HG03280 (cell line): ENCODE data around the gene FBXL17.

Experiments used
- ATAC-seq: cut with Tn5 transposase; IDR thresholded peaks from one replicate; pipeline ENCODE4 v1.9.1; 2021; ENCODE audit warnings: mild to moderate bottlenecking, moderate library complexity; ENCODE audit not compliant: unreplicated experiment

Gene FBXL17

DNA sequence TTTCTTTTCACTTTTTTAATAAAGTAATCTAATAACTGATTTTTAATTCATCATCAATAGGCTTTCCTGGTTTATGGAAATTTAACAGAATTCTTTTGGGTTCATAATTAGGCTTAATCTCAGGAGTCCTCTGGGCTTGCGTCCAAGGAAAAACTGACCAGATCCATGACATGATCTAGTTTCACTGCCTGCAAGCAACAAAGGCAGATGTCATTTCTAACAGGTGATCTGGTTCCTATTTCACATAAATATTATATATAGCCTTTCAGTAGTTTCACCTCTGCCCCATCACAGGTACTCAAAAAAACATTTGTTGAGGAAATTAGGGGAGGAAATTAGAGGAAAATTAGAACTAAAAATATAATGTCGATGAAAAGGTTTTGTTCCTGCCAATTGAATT lies 126.4 kb downstream of the FBXL17 start:
- ATAC-seq = no peak

DNA sequence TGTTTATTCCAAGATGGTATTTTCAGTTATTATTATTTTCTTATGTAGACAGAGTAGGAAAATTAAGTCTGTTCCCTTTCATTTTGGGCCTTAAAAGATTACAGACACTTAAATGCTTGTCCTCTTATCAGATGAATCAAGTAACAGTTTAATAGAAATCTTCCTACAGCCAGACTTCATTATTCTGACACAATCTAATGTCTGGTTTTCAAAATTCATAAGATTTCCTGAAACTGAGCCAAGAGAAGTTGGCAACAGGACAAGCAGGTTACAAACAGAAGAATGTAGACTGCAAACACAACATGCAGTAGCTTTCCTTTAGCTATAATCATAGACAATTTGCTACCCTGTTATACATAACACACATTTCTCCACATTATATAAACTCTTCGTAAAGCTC lies 130.5 kb downstream of the FBXL17 start:
- no peak for ATAC-seq

DNA sequence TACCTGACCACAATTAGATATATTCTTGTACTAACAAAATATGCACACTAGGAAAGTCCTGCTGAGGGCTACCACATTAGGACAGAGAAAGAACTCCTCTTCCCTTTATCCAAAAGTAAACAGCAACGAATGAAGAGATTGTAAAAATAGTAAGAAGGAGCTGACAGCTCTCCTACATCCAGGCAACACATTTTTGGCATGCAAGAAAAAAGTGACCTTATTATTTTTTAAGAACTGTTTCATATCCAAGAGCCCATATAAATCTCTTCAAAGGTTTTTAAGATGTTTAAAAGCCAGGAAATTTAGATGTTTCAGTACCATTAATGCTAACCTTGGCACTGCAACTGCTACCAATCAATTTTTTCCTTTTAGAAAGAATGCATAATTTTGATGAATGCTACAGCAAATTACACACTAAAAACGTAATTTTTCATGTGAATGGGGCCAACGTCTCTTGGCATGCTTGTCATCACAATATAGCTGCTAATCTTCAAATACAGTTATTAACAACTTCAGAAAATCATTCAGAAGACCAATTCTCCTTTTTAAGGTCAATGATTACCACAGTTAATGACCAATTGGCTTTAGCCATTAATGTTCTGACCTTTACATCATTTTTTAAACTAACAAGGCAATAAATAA lies 132.0 kb downstream of the FBXL17 start:
- ATAC-seq = no peak

DNA sequence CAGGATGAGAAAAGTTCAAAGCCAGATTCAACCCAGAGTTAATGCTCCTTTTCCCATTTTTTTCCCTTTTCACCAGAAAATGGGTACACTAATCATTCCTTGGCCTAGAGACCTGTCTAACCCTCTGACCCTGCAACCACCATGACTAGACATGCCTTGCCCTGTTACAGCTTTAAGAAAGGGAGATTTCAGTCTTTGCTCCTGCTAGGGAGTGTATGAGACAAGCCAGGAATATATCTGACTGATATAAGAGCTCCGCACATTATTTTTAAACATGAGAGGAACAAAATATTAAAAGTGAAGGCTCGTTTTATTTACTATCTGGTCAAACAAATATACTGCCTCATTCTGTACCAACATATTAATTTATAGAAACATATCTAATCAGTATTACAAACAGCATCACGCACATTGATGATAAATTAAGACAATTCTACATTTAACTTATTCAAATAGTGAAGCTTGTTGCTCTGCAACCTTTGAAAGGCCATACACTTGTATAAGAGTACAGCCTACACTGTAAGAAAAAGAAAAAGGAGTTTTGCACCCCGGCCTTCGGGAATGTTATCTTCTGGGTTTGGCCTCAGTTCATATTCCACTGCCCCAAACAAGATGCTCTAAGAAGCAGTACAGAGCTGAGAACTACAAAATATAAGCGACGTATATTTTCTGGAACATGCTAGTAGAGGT lies 132.7 kb downstream of the FBXL17 start:
- ATAC-seq = no peak

DNA sequence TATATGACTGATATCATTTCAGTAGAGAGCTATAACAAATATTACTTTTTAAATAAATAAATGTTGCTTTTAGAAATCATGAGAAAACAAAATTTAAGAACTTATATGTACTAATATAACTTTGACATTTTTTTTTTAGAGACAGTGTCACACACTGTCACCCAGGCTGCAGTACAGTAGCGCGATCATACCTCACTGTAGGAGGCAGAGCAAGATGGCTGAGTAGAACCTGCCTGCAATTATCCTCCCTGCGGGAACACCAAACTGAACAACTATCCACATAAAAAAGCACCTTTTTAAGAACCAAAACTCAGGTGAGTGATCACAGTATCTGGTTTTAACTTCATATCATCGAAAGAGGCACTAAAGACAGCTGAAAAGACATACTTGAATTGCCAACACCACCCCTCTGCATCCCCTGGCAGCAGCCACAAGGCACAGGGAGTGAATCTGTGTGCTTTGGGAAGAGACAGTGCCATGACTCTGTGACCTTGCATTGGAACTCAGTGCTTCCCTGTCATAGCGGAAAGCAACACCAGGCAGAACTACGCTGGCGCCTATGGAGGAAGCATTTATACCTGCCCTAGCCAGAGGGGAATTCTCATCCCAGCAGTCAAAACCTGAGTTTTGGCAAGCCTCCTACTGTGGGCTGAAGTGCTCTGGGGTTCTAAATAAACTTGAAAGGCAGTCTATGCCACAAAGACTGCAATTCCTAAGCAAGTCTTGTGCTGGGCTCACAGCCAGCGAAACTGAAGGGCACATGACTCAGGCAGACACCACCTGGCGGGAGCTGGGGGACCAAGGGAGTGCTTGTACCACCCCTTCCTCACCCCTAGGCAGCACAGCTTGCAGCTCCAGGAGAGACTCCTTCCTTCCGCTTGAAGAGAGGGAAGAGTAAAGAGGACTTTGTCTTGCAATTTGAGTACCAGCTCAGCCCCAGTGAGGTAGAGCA lies 142.7 kb downstream of the FBXL17 start:
- no peak for ATAC-seq

DNA sequence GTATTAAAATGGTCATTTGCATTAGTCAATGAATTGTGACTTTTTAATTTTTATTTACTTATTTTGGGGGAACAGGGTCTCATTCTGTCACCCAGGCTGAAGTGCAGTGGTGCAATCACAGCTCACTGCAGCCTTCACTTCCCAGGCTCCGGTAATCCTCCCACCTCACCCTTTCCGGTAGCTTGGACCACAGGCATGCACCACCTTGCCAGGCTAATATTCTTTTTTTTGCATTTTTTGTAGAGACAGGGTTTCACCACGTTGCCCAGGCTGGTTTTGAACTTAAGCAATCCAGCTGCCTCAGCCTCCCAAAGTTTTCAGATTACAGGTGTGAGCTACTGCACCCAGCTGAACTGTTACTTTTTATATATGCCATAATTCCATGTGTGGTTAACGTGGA lies 143.4 kb downstream of the FBXL17 start:
- no peak for ATAC-seq

DNA sequence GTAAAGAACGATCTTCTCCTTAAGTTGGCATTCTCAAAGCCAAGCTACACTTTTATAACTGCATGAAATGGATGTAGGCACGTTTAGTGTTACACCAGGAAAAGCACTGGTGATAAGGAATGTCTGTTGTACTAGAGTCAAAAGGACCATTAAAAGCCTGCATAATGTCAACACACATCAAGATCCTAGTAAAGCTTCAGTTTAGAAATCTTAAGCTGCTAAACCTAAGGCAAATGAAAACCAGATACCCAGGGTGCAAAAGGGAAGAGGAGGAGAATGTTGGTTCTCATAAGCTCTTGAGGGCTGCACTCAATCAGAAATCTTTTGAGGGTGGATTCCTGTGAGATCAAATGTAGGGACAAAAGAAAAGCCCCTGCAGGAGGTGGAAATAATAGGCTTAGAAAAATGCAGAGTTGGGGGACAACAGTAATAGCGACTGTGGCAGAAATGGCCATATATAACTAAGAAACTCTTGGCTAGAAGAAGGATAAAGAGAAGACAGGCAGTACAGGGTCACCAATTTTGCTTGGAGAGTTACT lies 148.2 kb downstream of the FBXL17 start:
- no peak for ATAC-seq

DNA sequence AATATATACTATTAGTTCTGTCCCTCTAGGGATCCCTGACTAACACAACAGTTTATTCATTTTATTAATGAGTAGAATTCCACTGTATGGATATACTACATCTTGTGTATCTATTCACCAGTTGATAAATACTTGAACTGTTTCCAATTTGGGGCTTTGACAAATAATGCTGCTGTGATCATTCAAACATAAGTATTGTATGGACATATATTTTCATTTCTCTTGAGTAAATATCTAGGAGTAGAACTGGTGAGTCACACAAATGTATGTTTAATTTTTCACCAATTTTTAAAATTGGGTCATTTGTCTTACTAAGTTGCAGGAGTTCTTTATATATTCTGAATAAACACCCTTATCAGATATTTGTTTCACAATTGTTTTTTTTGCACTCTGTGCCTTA lies 149.1 kb downstream of the FBXL17 start:
- ATAC-seq = no peak

DNA sequence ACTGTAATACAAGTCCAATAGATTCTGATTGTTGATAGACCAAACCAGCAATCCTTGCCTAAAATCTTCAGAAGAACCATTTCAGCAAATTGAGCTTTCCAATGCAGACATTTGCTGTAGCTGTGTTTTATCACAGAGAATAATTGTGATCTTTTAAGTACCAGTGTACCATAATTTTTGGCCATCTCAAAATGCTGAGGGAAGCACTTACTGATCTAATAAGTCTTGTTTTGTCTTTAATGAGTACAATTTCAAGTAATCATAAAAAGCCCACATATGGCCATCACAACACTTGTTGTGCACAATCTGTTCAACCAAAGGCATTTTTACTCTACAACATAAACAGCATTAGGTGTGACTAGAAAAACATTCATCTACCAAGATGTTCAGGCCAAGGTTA lies 159.9 kb downstream of the FBXL17 start:
- no peak for ATAC-seq

DNA sequence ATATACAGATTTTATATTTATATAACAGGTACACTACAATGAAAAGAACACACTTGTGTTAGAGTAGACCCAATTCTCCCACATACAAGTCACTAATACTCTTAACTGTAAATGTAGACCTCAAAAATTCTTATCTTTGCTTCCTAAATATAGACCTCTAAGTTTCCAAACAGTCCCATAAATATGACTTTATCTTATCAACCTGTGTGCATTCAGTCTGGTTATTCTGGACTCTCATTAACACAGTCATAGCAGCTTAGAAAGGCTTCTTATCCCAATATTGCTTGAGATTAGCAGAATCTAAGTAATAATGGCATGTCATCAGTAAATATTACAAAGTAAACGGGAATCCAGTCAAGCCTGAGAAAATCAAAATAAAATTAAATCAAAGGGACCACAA lies 161.1 kb downstream of the FBXL17 start:
- ATAC-seq = no peak

DNA sequence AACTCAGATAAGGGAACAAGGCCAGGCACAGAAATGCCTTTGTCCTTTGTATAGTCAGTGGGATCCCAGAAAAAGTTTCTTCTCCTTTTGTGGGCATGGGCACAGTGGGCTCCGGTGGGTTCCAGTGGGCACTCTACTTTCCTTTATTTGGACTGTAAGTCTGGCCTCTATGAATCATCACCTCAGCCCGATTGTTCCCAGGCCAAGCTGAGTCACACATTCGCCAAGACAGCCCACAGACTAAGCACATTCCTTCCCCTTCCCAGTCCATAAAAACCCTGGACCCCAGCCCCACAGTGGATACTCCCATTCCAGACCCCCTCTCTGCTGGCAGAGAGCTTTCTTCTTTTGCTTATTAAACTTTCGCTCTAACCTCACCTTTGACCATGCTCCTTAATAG lies 165.0 kb downstream of the FBXL17 start:
- no peak for ATAC-seq

DNA sequence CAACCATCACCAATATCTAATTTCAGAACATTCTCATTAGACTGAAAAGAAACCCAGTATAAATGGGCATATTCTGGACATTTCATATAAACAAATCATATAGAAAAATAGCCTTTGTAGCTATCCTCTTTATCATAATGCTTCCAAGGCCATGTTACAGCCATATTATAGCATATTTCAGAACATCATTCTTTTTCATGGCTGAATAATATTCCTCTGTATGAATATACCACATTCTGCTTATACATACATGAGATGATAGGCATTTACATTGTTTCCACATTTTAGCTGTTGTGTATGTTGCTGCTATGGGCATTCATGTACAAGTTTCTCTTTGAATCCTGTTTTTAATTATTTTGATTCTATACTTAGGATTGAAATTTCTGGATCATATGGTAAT lies 167.0 kb downstream of the FBXL17 start:
- ATAC-seq = no peak

DNA sequence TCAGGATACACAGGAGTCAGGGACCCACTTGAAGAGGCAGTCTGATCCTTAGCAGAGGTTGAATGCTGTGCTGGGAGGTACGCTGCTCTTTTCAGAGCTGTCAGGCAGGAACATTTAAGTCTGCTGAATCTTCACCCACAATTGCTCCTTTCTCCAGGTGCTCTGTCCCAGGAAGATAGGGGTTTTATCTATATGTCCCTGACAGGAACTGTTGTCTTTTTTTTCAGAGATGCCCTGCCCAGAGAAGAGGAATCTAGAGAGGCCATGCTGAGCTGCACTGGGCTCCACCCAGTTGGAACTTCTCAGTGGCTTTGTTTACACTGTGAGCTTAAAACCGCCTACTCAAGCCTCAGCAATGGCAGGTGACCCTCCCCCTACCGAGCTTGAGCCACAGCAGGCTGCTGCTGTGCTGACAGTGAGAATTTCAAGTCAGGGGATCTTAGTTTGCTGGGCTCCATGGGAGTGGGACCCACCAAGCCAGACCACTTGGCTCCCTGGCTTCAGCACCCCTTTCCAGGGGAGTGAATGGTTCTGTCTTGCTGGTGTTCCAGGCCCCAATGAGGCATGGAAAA lies 169.0 kb downstream of the FBXL17 start:
- no peak for ATAC-seq

DNA sequence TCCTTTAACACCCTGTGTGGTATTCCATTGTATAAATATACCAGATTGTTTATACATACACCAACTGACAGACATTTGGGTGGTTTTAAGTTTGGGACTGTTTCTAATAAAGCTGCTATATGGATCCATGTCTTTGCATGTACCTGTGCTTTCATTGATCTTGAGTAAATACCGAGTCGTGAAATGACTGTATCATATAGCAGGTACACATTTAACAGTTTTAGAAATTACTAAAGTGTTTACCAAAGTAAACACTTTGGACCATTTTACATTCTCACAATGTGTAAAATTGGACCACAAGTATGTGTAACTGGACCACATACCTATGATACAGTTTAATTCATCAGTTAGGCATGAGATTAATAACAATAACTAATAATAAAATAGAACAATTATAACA lies 175.2 kb downstream of the FBXL17 start:
- ATAC-seq = no peak

DNA sequence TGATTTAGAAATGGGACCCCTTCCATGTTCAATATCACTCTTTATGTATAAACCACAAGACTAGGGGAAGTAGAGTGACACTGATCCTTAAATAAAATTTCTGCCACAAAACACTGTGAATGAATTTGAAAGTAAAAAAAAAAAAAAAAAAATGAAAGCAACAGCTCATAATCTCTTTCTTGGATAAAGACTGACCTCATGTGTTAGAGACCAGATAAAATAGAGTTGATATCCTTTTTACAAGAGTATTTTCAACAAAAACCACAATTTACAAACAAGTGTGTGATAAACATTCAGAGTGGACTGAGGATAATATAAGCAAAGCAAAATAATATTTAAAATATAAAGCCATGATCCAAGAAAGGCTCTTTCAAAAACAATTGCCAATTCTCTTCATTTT lies 180.2 kb downstream of the FBXL17 start:
- no peak for ATAC-seq

DNA sequence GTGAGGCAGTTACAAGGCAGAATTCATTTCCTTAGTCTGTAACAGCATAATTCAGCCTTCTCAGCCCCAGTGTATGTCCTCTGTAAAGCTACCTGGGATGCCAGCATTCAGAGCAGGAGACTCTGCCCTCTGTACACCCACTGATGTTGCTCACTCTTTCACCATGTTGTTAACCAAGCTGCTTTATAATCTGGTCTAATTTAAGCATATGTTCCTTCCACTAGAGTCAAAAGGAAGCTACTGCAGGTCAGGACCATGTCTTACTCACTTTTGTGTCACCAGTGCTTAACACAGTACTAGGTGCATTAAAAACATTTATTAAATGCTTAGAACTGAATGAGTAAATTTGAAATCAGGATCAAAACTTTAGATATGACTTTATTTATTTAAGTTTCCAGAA lies 185.6 kb downstream of the FBXL17 start:
- no peak for ATAC-seq

DNA sequence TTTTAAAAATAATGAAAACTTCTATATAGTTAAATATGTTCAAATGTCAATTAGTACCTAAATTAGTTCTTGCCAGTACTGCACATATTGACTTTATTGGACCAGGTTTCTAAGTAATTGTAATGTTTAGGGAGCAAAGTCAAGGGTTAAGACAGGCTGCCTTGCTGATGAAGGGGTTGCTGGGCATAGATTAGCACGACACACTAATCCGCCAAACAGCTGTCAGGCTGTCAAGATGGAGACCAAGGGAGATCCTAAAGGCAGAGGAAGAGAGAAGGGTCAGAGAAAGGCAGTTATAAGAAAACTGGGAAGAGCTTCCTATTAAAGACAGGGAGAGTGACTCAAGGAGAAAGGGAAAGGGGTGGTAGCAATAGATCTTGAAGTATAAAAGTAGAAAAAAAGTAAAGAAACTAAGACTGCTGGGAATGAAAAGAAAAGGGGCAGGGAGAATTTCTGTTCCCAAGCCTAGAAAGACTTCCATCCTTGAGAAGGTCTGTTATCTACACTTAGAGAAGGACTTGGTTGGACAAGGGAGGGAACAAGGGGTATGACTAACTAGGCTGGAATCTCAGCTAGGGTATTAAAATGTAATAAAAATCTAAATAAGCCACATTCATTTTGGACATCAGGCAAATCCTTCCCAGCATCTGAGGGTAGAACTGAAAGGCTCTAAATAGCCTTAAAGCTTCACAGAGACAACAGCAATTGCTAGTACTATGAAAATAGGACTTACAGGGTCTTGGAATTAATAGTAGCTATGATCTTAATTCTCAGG lies 188.7 kb downstream of the FBXL17 start:
- ATAC-seq = no peak

DNA sequence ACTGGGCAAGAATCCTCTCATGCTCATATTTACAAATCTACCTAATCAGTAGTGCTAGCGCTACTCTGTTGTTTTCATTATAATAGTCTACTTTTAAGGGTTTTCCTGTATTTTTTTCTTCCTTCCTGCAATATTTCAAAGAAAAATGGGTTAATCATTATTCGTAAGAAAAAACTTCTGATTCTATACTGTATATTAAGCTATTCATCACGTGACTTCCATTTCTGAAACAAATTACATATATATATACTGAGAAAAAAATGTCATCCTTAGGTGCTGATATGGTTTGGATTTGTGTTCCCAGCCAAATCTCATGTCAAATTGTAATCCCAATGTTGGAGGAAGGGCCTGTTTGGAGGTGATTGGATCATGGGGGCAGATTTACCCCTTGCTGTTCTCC lies 197.0 kb downstream of the FBXL17 start:
- ATAC-seq = no peak

DNA sequence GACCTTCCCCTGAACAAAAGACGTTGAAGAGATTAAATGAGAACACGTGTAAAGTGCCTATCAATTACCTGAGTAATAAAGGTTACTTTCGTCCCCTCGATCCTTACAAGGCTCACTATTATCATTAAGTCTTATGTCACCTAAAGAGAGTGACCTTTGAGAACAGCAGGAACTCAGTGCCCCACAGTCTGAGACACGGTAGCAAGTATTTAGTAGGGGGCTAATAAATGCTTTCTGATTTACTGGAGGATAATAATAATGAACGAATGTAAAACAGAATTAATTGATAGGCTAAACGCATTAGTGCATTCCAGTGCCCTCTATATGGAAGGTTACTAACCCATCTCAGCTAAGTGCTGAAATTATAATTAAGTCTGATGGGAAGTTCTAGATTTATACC lies 199.9 kb downstream of the FBXL17 start:
- no peak for ATAC-seq

DNA sequence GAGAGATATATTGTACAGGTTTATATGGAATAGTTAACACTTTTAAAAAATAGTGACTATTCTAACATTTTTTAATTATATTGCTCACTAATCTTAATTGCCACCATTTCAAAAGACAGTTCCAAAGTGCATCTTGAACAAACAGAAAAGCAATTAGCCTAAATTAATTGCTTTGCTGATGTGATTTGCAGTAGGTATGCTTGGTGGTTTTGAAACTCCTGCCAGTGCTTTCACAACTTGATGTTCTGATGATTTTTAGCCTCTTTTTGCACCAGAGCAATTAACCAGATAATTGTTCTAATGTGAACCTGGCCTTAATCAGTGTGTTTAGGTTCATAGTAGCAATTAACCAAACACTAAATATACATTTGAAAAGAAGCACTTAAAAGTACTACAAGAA lies 207.6 kb downstream of the FBXL17 start:
- no peak for ATAC-seq
